GM12872 (cell line): ENCODE measurements around the gene TOMM7.
A peak's percentile ranks its signal among the peaks of the same experiment; 100 is the strongest.

Source experiments
- TF ChIP-seq, protein P1 (sequence below): IDR thresholded peaks from 3 replicates; pipeline ENCODE4 v1.5.1; 2011; ENCODE audit warnings: low read depth, mild to moderate bottlenecking, low read length, moderate library complexity; ENCODE audit not compliant: insufficient read depth

TOMM7 gene

DNA sequence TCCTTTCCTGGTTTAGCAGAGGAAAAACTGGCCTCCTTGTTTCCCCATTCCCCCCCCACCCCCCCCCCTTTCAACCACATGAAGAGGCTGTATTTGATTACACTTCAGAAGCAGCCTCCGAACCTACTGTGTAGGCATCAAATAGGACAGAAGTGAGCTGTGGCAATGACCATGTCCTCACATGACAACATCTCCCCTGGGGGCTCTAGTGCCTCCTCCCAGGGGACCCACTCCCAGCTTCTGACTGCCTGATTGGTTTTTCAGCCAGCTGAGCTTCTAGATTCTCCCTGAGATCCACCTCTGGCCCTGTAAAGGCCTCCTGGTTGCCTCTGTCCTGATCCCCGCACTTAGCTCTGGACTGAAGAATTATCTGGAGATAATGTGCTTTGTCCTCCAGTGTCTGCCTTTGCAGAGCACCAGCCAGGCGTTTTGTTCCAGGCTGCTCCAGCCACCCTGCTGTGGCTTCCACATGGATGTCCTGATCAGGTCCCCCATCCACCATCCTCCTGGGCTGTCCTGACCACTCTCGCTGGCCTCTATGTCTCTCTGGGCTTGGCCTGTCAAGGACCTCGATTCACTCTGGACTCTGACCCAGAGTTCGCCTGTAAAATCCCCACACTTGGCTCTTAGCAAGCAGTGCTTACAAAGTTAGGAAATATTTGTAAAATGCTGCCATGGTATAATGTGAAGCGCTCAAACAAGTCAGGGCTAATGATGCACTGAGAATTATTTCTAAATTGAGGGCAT lies 42.4 kb upstream of the TOMM7 start:
- TF ChIP-seq, protein P1, sequence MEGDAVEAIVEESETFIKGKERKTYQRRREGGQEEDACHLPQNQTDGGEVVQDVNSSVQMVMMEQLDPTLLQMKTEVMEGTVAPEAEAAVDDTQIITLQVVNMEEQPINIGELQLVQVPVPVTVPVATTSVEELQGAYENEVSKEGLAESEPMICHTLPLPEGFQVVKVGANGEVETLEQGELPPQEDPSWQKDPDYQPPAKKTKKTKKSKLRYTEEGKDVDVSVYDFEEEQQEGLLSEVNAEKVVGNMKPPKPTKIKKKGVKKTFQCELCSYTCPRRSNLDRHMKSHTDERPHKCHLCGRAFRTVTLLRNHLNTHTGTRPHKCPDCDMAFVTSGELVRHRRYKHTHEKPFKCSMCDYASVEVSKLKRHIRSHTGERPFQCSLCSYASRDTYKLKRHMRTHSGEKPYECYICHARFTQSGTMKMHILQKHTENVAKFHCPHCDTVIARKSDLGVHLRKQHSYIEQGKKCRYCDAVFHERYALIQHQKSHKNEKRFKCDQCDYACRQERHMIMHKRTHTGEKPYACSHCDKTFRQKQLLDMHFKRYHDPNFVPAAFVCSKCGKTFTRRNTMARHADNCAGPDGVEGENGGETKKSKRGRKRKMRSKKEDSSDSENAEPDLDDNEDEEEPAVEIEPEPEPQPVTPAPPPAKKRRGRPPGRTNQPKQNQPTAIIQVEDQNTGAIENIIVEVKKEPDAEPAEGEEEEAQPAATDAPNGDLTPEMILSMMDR, result no peak

DNA sequence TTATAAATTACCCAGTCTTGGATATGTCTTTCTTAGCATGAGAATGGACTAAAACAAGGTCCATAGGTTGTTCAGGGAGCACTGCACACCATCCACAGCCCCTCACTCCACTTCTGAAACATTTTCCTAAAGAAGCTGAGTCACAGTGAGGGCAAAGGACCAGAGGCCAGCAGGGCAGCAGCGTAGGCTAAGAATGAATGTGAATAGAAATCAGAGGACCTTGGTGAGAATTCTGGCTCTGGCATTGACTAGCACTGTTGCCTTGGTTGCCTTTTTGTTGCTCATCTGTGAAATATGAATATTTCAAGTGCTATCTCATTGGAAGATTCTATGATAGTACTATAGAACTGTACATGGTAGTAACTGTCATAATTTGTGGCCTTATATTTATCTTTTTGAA lies 41.7 kb upstream of the TOMM7 start:
- TF ChIP-seq, protein P1, result no peak

DNA sequence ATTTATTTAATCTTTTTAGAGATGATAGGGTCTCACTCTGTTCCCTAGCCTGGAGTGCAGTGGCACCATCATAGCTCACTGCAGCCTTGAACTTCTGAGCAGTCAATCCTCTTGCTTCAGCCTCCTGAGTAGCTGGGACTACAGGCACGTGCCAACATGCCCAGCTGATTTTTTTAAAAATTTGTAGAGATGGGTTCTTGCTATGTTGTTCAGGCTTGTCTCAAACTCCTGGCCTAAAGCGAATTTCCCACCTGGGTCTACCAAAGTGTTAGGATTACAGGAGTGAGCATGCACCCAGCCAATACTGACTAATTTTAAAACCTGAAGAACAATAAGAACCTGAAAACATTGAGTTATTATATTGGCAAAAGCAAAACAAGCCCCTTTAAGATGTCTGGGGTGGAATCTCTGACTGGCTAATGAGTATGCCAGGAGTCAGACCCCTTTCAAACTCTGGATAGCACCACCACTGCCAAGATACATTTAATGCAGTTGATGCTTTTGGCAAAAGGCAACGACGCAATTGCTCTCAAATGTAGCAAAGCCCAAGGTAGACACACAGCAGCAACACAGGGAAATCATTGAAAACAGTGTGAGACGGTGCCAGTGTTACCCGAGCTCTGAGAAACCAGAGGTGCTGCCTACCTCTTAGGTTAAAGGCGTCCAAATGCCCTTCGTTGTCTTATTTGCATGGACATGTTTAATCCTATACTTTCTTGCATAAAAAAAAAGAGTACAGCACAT lies 40.7 kb upstream of the TOMM7 start:
- TF ChIP-seq, protein P1, result no peak

DNA sequence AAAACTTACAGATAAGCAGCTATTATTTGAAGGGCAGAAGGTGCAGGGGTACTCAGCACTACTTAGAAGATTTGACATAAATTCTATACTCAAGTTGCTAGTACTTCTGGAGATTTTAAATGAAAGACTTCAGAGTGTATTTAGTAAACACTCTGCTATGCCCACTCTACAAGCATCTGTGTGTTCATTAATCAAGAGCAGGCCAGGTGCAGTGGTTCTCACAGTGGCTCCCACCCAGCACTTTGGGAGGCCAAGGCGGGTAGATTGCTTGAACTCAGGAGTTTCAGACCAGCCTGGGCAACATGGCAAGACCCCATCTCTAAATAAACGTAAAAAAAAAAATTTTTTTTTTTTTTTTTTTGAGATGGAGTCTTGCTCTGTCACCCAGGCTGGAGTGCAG lies 38.9 kb upstream of the TOMM7 start:
- TF ChIP-seq, protein P1, result no peak

DNA sequence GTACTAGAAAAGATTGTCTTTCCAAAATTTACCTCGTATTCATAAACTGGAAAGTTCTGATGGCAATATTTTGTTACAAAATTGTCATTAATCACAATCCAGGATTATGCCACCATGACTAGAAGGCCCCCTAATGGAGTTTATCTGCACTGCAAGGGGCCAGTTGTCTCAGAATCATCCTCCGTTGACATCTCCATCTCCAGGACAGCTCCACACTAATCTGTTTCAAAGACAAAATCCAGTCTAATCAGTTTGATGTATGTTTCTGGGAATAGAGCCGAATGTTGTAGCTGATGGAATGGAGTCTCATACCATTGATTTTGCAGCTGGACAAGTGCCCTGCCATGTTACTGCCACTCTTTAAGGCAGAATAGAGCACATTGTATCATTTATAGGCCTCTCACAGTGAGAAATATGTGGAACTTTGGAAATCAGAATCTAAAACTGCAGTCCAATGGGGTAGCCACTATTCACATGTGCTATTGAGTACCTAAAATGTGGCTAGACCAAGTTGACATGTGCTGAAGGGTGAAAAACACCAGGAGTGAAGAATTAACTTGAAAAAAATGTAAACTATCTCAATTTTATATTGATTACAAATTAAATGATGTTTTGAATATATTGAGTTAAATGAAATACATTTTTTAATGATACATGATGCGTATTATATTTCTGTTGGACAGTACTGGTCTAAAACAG lies 38.3 kb upstream of the TOMM7 start:
- TF ChIP-seq, protein P1, result peak; percentile 52

DNA sequence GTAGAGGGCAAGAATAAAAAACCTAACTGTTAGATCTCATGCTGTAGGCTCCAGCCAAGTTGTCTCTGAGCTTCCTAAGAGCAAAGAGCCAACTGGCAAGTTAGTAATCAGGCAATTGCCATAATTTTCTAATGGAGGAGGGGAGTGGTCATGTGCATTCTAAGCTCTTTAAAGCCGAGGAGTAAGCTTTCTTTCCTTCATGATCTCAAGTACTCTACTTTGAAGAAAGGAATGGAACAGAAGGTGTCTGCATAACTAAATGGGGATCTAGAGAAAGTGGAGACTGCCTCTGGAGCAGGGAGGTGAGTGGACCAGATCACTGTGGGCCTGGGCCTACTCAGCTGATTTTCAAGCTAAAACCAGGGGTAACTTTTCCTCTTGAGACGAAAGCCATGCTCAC lies 37.7 kb upstream of the TOMM7 start:
- TF ChIP-seq, protein P1, result no peak

DNA sequence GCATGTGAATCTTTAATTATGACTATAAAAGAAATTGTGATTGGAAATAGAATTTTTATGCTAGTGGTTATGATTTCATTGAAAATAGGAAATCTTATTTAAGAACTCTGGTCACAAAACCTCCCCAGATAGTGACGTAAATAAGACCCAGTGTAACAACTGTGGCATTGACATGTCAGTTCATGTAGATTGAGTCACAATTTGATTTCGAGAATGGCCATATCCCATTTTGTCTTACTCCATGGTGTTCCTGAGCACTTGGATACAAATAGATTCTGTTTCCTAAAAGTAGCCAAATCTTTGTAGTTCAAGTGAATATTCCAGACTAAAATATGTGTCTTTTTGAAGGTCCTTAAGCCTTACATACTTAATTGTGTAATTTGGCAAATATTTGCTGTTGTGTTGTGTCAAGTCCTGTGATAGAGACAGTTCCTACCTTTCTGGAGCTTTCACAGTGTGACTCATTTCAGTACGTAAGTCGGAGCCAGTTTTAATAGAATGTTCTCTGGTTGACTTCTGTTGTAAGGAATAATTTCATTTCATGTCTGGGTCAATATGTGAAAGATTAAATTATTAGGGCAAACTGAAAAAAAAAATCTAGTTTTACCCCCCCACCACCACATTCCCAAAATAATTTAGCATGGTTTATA lies 37.1 kb upstream of the TOMM7 start:
- TF ChIP-seq, protein P1, result no peak
